ENCODE data around the gene CRYGN.

CRYGN gene

GRCh38 chr7:151439855-151440798, at the start of gene CRYGN:
Gene CRYGN, minus strand, starts transcription at chr7:151440141. Its CDS starts 224 bp downstream, at chr7:151439917.
- DNase-seq = no peak

- DNase-seq = no peak
These were observed 49.6 kb upstream of the CRYGN start for GRCh38 chr7:151489498-151489897.

GRCh38 chr7:151488096-151488495, 48.2 kb upstream of the CRYGN start:
- no peak for DNase-seq

- DNase-seq = no peak
These were observed 47.3 kb upstream of the CRYGN start for GRCh38 chr7:151487228-151487627.

GRCh38 chr7:151486074-151486473, 46.1 kb upstream of the CRYGN start:
- DNase-seq = no peak

GRCh38 chr7:151484971-151485707, 45.2 kb upstream of the CRYGN start:
- no peak for DNase-seq

- DNase-seq = no peak
These were observed 43.7 kb upstream of the CRYGN start for GRCh38 chr7:151483711-151483983.

GRCh38 chr7:151482883-151483710, 43.2 kb upstream of the CRYGN start:
- no peak for DNase-seq

GRCh38 chr7:151481650-151482505, 41.9 kb upstream of the CRYGN start:
- DNase-seq = no peak

- no peak for DNase-seq
These were observed 37.9 kb upstream of the CRYGN start for GRCh38 chr7:151477867-151478266.

- DNase-seq = no peak
These were observed 32.9 kb upstream of the CRYGN start for GRCh38 chr7:151472644-151473380.

GRCh38 chr7:151470711-151471110, 30.8 kb upstream of the CRYGN start:
- no peak for DNase-seq

- DNase-seq = no peak
These were observed 29.3 kb upstream of the CRYGN start for GRCh38 chr7:151469281-151469680.

- DNase-seq = no peak
These were observed 28.5 kb upstream of the CRYGN start for GRCh38 chr7:151468217-151469018.

GRCh38 chr7:151465169-151465568, 25.2 kb upstream of the CRYGN start:
- no peak for DNase-seq

GRCh38 chr7:151462306-151462779, 22.4 kb upstream of the CRYGN start:
- no peak for DNase-seq

GRCh38 chr7:151461942-151462230, 21.9 kb upstream of the CRYGN start:
- no peak for DNase-seq

GRCh38 chr7:151461096-151461941, 21.4 kb upstream of the CRYGN start:
- no peak for DNase-seq

GRCh38 chr7:151460474-151460855, 20.5 kb upstream of the CRYGN start:
- DNase-seq = no peak

All from bone marrow (tissue), 2 donors.